ENCODE results near the gene GUCY2C.

GRCh38 chr12:14654416-14654815 lies 42.0 kb downstream of the GUCY2C start:
- TF ChIP-seq CTCF (IDR thresholded peaks at IDR 0.05): no peak
- TF ChIP-seq POLR2AphosphoS5 (IDR thresholded peaks at IDR 0.05): no peak
- no peak for TF ChIP-seq POLR2A (IDR thresholded peaks at IDR 0.05)
